GM21786 (cell line): ENCODE results near the gene SAMD4A.

ENCODE experiments used
- ATAC-seq: cut with Tn5 transposase; IDR thresholded peaks from one replicate; pipeline ENCODE4 v1.9.1; 2021; ENCODE audit not compliant: unreplicated experiment

Gene SAMD4A, protein sequence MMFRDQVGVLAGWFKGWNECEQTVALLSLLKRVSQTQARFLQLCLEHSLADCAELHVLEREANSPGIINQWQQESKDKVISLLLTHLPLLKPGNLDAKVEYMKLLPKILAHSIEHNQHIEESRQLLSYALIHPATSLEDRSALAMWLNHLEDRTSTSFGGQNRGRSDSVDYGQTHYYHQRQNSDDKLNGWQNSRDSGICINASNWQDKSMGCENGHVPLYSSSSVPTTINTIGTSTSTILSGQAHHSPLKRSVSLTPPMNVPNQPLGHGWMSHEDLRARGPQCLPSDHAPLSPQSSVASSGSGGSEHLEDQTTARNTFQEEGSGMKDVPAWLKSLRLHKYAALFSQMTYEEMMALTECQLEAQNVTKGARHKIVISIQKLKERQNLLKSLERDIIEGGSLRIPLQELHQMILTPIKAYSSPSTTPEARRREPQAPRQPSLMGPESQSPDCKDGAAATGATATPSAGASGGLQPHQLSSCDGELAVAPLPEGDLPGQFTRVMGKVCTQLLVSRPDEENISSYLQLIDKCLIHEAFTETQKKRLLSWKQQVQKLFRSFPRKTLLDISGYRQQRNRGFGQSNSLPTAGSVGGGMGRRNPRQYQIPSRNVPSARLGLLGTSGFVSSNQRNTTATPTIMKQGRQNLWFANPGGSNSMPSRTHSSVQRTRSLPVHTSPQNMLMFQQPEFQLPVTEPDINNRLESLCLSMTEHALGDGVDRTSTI

DNA sequence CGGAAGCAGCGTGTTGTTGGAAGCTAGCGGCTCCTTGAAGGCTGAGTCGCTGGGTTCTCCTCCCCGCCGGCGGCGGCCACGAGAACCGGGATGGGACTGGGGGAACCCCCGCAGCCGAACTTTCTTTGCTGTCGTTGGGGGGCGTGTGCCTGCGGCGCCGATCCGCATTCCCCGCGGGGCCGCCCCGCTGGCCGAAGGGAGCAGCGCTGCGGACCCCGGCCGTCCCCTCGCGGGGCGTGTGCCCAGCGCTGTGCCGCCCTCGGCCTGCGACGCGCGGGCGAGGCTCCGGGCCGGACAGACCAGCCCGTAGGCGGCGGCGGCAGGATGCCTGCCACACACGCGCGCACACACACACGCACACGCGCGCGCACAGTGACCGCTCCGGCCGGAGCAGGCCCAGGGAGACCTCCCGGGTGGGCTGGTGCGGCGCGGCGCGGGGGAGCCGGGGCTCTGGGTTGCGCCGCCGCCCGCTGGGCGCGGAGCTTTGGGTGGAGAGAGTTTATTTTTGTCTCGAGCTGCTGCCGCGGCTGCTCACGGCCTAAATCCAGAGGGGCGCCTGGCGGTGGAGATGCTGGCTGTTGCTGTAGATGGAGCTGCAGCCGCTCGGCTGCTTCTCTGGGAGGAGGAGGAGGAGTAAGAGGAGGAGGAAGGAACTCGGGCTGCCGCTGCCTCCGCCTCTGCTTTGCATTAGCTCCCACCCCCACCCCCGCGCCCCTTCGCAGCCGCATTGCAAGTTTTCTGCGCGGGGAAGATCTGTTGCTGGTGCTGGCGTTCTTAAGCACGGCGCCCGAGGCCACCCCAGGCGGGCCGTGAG is at the start of gene SAMD4A:
Gene SAMD4A (plus strand): TSS at position 719 of the 814 bp plus-strand sequence. CDS start 789 bp downstream, outside the sequence.
- peak; percentile 33 for ATAC-seq

DNA sequence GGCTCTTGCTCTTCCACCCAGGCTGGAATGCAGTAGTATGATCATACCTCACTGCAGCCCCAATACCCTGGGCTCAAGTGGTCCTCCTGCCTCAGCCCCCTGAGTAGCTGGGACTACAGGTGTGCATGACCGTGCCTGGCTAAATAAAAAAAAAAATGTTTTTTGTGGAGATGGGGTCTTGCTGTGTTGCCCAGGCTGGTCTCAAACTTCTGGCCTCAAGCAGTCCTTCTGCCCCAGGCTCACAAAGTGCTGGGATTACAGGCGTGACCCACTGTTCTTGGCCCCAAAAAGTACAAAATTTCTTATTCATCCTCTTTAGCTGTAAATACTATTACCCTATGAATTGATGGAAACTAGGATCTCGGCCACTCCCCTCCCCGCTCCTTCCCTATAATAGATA is 42.5 kb upstream of the SAMD4A start:
- no peak for ATAC-seq

DNA sequence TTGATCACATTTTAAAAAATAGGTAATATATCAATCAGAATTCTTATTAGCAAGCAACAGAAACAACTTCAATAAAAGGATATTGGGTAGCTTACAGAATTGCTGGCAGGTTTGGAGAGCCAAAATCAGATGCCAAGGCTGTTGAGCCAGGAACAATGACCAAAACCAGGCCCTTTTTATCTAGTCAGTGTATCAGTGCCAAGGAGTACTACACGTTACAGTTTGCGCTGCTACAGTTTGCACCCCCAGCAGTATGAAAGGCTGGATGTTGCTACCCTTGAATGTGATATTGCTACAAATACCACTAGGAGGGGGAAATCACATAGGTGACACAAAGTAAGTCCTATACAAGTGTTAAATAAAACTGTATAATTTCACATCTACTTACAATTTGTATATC is 38.0 kb upstream of the SAMD4A start:
- ATAC-seq, result no peak

GRCh38 chr14:54529811-54530210 is 37.1 kb upstream of the SAMD4A start:
- no peak for ATAC-seq

DNA sequence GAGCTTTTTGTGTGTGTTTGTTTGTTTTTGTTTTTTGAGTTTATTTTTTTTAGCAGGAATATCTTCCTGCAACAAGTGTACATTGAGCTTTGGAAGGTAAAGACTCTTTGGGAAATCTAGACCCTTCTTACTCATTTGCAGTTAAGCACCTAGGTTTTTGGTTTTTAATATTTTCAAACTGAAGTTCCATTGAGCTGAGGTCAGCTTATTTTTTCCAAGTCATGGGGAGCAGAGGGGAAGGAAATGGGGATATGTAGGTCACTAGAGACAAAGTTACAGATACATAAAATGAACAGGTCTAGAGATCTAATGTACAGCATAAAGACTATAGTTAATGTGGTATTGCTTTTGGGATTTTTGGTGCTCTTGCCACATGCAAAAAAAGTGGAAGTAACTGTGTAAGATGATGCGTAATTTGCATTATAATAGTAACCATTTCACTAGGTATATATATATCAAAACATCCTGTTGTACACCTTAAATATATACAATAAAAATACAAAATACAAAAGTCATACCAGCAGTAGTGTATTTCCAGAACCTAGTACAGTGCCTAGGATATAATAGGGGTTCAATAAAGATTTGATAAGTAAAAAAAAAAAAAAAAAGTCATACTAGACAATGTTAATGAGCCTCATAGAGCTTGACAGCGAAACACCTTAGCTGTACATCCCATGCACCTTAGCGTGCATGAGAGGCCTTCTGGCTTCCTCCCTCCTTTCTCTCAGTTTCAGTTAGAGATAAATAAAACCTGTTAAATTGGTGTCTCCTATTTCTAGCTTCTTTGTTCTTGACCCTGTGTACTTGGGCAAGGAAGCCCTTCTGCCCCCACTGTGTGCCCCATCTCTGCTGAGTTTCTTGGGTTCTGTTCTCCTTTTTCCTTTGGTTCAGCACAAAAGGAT is 34.6 kb upstream of the SAMD4A start:
- peak; percentile 96 for ATAC-seq

- peak; percentile 10 for ATAC-seq
Observed at GRCh38 chr14:54533100-54533499, 33.8 kb upstream of the SAMD4A start.

DNA sequence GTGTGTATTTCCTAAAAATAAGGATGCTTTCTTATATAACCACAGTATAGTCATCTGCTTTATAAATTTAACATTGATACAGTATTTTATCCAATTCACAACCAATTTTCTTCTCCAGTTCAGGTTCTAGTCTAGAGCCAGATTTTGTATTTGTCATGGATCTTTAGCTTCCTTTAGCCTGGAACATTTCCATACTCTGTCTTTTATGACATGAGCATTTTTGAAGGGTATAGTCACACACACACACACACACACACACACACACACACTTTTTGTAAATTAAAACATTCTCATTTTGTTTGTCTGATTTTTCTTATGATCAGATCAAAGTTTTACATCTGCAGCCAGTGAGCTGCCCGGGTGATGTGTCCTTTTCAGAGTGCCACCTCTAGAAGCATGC is 31.8 kb upstream of the SAMD4A start:
- no peak for ATAC-seq

GRCh38 chr14:54535646-54536045 is 31.3 kb upstream of the SAMD4A start:
- ATAC-seq, result no peak

- ATAC-seq, result no peak
Observed at GRCh38 chr14:54537651-54538050, 29.3 kb upstream of the SAMD4A start.

DNA sequence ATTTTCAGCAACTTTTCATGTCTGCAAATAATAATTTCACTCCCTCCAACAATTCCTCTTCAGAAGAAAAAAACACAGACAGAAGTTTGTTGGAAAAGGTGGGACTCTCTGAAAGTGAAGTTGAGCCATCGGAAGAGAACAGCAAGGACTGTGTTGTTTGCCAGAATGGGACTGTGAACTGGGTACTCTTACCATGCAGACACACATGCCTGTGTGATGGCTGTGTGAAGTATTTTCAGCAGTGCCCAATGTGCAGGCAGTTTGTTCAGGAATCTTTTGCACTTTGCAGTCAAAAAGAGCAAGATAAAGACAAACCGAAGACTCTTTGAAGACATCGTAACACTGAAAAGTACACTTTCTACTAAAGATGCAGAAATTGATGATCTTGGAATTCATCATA is 28.9 kb upstream of the SAMD4A start:
- ATAC-seq, result no peak

- no peak for ATAC-seq
Observed at GRCh38 chr14:54547583-54547982, 19.3 kb upstream of the SAMD4A start.

DNA sequence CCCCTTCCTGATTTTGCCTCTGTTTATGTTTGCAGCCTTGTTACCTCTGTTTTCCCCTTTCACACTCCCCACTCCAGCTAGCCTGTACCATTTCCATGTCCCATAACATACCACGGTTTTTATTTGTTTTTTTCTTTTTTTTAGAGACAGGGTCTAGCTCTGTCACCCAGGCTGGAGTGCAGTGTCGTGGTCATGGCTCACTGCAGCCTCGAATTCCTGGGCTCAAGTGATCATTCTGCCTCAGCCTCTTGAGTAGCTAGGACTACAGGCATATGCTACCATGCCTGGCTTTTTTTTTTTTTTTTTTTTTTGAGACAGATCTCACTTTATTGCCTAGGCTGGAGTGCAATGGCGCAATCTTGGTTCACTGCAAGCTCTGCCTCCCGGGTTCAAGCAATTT is 18.4 kb upstream of the SAMD4A start:
- no peak for ATAC-seq

GRCh38 chr14:54549862-54550261 is 17.1 kb upstream of the SAMD4A start:
- ATAC-seq, result no peak

GRCh38 chr14:54550514-54550913 is 16.4 kb upstream of the SAMD4A start:
- ATAC-seq, result no peak

- no peak for ATAC-seq
Observed at GRCh38 chr14:54554401-54554800, 12.5 kb upstream of the SAMD4A start.

DNA sequence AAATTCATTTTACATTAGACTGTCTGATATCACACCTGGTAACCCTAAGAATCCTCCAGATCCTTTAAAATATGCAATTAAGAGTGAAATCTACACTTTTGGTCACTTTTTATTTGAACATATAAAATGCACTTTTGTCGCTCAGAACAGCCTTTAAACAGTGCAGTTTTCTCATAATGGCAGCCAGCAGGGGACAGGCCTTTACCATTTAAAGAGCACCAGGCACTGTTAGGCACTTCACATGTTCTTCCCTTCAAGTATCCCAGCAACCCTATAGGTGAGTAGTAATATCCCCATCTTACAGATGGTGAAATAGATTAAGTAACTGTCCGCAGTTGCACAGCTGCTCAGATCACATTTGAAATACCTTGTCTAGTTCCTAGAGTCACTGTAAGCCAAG is 11.3 kb upstream of the SAMD4A start:
- ATAC-seq, result no peak

- no peak for ATAC-seq
Observed at GRCh38 chr14:54556535-54556934, 10.4 kb upstream of the SAMD4A start.

DNA sequence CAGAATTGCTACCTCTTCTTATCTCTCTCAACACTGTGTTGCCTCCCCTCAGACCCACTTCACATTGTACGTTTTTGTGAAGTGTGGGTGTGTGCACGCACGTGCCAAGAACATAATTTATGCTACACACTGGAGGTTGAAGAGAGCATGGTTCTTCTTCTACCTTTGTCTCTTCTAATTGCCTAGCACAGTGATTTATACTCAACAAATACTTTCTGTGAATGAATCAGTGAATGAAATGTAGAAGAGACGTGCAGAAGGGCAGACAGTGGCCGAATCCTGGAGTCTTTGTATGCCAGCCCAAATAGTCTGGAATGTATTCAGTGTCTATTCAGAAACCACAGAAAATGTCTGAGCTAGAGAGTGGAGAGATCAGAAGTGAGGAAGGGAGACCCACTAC is 4.6 kb upstream of the SAMD4A start:
- ATAC-seq, result no peak

DNA sequence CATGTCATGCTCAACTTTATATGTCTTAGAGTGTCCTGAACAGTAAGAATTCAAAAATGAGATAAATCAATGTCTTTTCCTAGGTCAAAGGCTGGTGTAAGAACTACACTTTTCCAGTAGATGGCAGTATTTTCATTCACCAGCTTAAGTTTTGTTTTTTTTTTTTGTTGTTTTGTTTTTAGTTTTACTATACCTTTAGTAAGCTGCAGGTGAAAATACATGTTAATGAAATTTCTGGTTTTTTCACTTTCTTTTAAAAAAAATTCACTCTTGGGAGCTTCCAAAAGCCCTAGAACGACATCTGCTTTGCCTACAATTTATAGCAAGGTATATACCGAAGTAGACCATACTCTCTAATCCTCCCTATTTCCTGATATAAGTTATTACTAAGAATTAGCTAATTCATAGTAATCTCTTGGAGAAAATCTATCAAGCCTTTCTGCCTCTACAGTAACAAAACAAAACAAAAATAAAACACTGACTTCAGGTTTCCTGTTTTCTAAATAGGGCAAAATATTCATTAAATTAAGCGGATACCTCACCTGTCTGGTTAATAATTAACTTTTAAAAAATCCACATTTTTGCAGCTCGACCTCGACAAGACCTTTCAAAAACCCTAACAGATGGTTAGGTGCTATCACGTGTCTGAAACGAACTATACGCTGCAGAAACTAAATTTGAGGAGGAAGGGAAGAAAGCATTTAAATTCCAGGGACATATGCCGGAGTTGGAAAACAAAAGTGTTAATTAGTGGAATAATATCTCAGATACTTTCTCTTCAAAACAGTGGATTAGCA is 2.7 kb upstream of the SAMD4A start:
- no peak for ATAC-seq
